Astrocyte of the spinal cord (primary cell): ENCODE measurements around the gene MACF1.
A peak's percentile ranks its signal among the peaks of the same experiment; 100 is the strongest.

Source experiments
- DNase-seq: peaks from one replicate; pipeline ENCODE4 v3.0.0; 2011; ENCODE audit warnings: low read depth, low spot score
- H3K4me3 ChIP-seq: 2 replicates; pipeline ENCODE4 v1.5.1; 2011; ENCODE audit warnings: low read depth, mild to moderate bottlenecking, low read length, moderate library complexity
- CTCF ChIP-seq: IDR thresholded peaks from 2 replicates; pipeline ENCODE4 v1.5.1; 2012; ENCODE audit warnings: low read depth, mild to moderate bottlenecking, low read length, inconsistent platforms
- in situ Hi-C: cut with HindIII; loops from 2 replicates; pipeline ENCODE4 v1.10.0; 2017; ENCODE audit warnings: low sequenced_read_pairs

MACF1 gene

GRCh38 chr1:39194398-39195051 is 10.0 kb upstream of the MACF1 start:
- TF ChIP-seq CTCF, result no peak
- in situ Hi-C loops, result no loop called here

GRCh38 chr1:39195166-39196111 is 9.1 kb upstream of the MACF1 start:
- no peak for TF ChIP-seq CTCF
- H3K4me3 ChIP-seq, result no peak overlapping the region
- in situ Hi-C loops, result no loop called here
- DNase-seq, result peak; percentile 59

More at GRCh38 chr1:39194398-39195051, 10.0 kb upstream of the MACF1 start:
- H3K4me3 ChIP-seq, result no peak overlapping the region
- no peak for DNase-seq

- TF ChIP-seq CTCF, result no peak
- H3K4me3 ChIP-seq, result no peak overlapping the region
- peak; percentile 72 for DNase-seq
- in situ Hi-C loops, result no loop called here
Observed at GRCh38 chr1:39196244-39197215, 8.0 kb upstream of the MACF1 start.

- H3K4me3 ChIP-seq, result no peak overlapping the region
- no peak for TF ChIP-seq CTCF
- DNase-seq, result no peak
- in situ Hi-C loops, result no loop called here
Observed at GRCh38 chr1:39199593-39199992, 4.9 kb upstream of the MACF1 start.

- H3K4me3 ChIP-seq, result peak overlapping the region; percentile 48
- in situ Hi-C loops, result no loop called here
- TF ChIP-seq CTCF, result no peak
- DNase-seq, result peak; percentile 74
Observed at GRCh38 chr1:39205102-39205780, 746 bp downstream of the MACF1 start.
